HG02973 (cell line): ENCODE measurements around the gene CERS1.
A peak's percentile ranks its signal among the peaks of the same experiment; 100 is the strongest.

Experiments used
- ATAC-seq: cut with Tn5 transposase; IDR thresholded peaks from one replicate; pipeline ENCODE4 v1.9.1; 2021; ENCODE audit warnings: moderate library complexity; ENCODE audit not compliant: unreplicated experiment

The CERS1 gene

GRCh38 chr19:18841400-18841799 lies 54.6 kb downstream of the CERS1 start:
- ATAC-seq, result no peak

DNA sequence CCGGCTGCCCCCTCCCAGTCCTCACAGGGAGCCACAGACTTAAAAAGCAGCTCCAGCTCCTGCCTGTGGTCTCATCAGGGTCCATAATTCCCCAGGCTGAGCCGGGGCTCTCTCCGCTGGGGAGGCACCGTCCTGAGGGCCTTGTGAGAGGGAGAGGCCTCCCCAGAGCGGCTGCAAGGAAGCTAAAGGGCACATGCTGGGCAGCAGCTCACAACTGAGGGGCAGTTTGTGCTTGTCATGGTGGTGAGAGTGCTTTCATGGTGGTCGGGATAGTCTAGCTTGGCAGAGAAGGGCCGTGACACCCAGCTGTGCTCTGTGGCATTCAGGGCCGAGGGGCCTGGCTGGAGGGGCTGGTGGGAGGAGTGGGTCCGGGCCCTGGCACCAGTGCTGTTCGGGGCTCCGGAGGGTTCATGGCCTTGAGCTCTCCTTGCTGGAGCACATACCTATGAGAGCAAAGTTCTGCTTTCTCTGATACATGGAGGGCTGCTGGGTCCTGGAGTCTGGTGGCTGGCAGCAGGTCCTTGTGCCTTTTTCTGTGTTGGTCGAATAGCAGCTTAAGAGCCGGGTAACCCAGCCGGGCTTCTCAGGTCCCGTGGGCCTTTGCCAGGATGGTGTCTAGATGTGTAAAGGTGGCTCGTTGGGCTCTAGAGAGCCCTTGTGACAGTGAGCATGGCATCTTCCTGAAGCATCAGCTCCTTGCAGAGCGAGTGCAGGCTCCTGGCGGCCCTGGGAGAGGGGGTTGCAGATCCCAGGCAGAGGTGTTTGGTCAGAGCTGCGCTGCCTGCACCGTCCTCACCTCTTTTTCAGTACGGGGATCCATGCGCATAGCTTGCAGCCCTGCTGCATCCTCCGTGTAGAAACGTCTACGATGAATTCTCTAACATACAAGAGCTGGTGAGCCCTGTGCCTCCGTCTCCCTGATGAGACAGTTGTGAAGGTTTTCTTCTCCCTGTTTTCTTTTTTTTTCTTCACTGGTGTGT lies 55.4 kb downstream of the CERS1 start:
- no peak for ATAC-seq

DNA sequence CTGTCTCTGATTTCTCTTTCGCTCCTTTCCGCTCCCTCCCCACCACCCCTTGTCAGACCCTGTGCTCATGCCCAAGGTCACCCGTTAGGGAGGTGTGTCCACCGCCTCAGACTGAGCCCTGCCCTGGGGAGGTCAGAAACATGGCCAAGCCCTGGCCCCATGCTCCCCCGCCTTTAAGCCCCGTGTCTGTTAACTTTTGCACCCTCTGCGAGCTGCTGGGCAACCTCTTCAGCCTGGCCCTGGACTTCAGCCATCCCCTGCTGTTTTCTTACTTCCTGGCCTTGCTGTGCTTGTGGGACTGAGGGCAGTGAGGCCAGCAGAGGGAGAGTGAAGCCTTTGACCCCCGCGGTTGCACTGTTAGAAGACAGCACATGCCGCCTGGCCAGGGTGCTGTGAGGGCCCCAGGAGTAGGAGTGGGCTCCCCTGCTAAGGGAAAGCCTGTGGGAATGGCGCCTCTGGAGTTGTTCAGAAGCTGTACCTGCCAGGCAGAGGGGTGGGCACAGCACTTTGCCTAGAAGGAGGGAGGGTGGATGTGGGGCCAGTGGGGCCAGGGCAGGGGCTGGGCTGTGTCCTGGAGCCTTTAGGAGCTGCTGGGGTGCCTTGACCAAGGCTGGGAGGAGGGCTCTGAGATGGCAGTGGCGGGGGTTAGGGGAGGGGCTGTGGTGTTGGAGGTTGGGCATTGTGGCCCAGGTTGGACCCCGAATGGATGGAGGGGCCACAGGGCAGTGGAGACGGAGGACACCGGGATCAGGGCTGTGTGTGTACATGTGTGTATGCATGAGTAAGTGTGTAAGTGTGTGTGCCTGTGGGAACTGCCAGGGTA lies 56.3 kb downstream of the CERS1 start:
- ATAC-seq, result no peak

DNA sequence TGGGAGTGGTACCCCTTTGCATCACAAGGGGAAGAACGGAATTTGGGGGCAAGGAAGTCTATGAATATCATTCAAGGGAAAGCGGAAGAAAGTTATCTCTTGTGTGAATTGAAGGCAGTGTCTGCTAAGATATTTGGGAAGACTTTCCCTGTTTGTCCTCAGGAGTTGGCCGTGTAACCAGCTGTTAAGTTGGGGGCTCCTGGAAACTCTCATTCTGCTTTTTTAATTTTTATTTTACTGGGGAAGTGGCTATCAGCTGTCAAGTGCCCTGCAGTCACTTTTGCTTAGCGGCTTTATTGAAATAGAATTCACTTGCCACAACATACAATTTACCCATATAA lies 61.3 kb downstream of the CERS1 start:
- no peak for ATAC-seq

- no peak for ATAC-seq
Measured at GRCh38 chr19:18833849-18834643, 61.9 kb downstream of the CERS1 start.

DNA sequence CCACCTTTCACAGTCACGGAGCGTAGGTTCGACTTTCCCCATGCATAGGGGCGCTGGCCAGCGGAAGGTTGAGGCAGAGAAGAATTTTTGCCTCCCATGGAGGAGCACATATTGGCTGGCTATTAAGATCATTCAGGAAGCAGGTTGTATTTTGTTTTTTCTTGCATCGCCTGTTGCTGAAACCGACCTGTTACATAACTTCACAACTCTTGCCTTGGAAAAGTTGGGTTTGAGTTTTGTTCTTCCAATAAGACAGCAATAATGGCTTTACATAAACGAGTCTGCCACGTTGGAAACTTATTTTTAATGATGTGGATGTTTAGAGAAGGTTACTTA lies 62.8 kb downstream of the CERS1 start:
- peak; percentile 3 for ATAC-seq

- peak; percentile 31 for ATAC-seq
Measured at GRCh38 chr19:18832306-18833140, 63.4 kb downstream of the CERS1 start.

GRCh38 chr19:18831524-18832305 lies 64.2 kb downstream of the CERS1 start, which contains the start of gene UPF1:
Gene UPF1 (plus strand): TSS chr19:18831959. CDS start chr19:18832210, 251 bp downstream.
- ATAC-seq, result peak; percentile 61

DNA sequence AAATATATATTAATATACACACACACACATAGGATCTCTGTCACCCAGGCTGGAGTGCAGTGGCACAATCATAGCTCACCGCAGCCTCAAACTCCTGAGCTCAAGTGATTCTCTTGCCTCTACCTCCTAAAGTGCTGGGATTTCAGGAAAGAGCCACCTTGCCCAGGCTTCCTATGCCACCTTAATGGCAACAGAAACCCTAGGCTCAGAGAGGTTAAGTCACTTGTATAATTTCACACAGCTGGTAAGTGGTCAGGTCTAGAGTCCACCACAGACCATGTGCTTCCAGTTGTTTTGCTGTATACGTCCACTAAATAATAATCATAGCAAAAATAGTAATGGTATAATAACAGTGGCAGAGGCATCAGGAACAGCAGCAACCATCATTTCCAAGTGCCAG lies 65.5 kb downstream of the CERS1 start:
- no peak for ATAC-seq

DNA sequence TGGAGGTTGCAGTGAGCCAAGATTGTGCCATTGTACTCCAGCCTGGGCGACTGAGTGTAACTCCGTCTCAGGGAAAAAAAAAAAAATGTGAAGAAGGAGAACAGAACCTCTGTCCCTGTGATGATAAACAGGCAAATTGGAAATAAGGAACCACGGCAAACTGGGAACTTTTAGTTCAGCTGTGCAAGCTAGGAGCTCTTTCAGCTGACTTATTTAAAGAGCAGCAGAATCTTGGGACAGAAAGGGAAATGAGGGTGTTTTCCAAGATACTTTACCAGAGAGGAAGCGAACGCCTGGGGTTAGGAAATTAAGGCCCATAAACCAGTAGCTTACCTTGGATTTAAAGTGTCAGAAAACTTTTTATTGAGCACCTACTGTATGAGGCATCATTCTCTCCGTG lies 67.2 kb downstream of the CERS1 start:
- ATAC-seq, result no peak
